HG03039 (cell line): ENCODE results near the gene SGF29.
A peak's percentile ranks its signal among the peaks of the same experiment; 100 is the strongest.
"Not testable (repeated sequence)": the region's sequence is repeated elsewhere in the genome, so short reads cannot be mapped to it uniquely, and the experiment has no call there.

Experiments used
- ATAC-seq: cut with Tn5 transposase; IDR thresholded peaks from one replicate; pipeline ENCODE4 v1.9.1; 2021; ENCODE audit warnings: mild to moderate bottlenecking, moderate library complexity; ENCODE audit not compliant: unreplicated experiment

SGF29 gene

GRCh38 chr16:28553776-28554633 is at the start of gene SGF29:
Gene SGF29 (plus strand): TSS chr16:28553920. CDS start chr16:28581070, 27,150 bp downstream.
- ATAC-seq: peak; percentile 66

GRCh38 chr16:28504707-28505404 is 48.9 kb upstream of the SGF29 start:
- ATAC-seq: no peak

DNA sequence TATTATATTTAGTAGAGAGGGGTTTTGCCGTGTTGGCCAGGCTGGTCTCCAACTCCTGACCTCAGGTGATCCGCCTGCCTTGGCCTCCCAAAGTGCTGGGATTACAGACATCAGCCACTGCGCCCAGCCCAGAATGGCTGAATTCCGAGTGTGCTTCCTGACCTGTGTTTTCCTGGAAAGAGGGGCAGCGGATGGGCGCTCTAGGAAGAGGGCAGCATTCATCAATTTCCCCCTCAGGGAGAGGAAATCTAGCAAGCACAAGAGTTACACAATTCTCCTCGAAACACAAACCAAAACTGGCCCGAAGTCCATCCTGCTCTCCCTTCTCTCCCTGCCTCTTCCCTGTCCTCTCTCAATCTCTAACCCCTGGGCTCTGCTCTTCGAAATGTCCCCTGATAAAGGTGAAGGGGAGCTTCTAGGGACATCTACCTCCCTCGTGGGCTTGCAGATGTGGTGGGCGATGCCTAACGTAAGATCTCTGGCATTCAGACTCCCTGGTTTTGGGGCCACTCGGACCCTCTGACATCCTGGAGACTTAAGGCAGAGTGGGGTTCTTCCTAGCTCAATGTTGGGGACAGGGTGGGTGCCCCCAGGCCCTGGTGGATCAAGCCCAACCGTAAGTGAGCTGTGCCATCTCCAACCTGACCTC is 48.1 kb upstream of the SGF29 start:
- no peak for ATAC-seq

DNA sequence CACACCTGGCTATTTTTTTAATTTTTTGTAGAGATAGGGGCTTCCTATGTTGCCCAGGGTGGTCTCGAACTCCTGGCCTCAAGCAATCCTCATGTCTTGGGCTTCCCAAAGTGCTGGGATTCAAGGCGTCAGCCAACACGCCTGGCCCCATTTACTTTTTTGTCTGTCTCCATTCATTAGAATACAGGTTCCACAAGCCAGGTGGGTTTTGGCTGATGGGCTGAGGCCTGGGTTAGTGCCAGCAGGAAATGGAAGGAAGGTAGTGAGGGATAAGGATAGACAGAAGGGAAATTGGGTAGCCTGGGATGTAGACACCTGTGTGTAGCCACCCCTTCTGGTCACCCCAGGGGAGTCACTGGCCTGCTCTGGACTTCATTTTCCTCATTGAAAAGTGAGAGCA is 42.7 kb upstream of the SGF29 start:
- ATAC-seq: no peak

GRCh38 chr16:28511801-28512789 is 41.6 kb upstream of the SGF29 start:
- ATAC-seq: no peak

DNA sequence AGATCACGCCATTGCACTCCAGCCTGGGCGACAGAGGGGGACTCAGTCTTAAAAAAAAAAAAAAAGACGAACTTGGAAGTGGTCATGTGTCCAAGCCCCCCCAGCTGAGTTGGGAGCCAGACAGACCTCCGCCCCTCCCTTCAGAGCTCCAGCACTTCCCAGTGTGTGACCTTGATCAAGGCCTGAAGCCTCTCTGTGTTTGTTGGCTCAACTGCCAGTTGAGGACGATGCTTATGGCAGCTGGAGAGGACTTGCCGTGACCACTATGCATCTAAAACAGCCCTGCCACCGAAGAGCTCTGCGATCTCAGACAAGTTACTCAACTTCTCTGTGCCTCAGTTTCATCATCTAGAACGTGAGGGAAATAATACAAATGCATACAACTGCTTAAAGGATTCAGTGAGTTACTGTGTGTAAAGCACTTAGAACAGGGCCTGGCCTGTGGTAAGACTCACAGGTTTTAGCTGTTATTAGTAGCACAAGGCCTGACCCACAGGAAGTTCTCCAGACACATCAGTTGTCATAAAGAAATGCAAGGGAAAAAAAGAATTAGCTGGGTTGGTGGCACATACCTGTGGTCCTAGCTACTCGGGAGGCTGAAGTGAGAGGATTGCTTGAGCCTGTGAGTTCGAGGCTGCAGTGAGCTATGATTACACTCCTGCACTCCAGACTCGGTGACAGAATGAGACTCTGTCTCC is 40.1 kb upstream of the SGF29 start:
- ATAC-seq: no peak

GRCh38 chr16:28514246-28514645 is 39.5 kb upstream of the SGF29 start:
- ATAC-seq: no peak

GRCh38 chr16:28520672-28521071 is 33.0 kb upstream of the SGF29 start:
- ATAC-seq: no peak

- ATAC-seq: no peak
These were observed 32.3 kb upstream of the SGF29 start for GRCh38 chr16:28521436-28521835.

- ATAC-seq: no peak
These were observed 30.9 kb upstream of the SGF29 start for GRCh38 chr16:28522792-28523191.

DNA sequence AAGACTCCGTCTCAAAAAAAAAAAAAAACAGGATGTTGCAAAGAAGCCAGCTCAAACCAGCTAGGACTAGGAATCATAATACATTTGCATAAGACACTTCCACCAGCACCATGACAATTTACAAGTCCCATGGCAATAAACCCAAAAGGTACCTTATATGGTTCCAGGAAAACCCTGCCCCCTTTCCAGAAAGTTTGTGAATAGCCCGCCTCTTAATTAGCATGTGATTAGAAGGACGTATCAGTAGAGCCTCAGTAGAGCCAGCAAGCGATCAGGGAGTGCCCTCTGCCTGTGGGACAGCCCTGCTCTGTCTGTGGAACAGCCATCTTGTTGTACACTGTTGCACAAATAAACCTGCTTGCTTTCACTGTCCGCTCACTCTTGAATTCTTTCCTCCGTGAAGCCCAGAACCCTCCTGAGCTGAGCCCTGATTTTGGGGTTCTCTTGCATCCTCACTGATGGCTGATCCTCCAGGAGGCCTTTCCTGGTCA is 29.0 kb upstream of the SGF29 start:
- ATAC-seq: no peak

DNA sequence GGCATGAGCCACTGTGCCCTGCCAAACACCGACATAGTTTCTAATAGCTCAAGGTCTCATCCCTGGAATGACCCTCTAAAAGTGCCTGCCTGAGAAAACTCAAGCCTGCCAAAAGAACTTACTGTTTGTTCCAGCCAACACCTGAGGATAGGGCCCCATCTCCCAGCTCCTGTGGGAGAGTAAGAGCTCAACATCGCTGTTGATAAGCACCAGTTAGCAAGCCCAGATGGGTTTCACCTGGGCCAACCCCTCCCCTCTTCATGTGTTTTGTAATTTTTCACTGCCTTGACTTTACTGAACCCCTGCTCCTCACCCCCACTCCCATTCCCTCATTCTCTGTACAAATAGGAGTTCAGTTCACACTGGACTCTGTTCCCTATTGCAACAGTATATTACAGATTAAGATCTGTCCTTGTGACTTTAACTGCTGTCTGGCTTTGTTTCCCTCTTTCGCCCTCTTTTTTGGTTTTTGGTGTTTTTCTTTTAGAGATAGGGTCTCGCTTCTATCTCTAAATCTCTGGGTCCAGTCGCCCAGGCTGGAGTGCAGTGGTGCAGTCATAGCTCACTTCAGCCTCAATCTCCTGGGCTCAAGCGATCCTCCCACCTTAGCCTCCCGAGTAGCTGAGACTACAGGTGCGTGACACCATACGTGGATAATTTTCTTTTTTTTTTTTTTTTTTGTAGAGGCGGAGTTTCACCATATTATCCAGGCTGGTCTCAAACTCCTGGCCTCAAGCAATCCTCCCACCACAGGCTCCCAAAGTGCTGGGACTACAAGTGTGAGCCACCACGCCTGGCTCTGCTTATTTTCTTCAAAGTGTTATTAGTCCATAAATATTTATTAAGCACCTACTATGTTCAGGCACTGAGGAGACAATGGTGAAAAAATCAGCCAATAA is 27.3 kb upstream of the SGF29 start:
- ATAC-seq: no peak

DNA sequence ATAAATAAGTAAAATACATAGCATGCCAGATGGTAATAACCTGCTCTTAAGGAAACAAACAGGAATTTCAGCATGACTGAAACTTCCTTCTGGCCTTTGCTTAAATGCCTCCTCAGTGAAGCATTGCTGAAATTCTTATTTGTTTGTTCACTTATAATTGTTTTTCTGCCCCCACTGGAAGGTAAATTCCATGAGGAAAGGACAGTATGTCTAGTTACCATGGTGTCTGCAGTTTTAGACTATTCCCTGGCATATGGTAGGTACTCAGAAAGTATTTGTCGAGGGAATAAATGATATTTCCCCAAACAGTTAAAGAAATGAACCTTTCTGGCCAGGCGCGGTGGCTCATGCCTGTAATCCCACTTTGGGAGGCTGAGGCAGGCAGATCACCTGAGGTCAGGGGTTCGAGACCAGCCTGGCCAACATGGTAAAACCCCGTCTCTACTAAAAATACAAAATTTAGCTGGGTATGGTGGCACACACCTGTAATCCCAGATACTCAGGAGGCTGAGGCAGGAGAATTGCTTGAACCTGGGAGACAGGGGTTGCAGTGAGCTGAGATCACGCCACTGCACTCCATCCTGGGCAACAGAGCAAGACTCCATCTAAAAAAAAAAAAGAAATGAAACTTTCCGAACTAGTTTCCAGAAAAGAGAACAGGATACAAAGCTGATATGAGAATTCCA is 26.5 kb upstream of the SGF29 start:
- not testable (repeated sequence) for ATAC-seq

DNA sequence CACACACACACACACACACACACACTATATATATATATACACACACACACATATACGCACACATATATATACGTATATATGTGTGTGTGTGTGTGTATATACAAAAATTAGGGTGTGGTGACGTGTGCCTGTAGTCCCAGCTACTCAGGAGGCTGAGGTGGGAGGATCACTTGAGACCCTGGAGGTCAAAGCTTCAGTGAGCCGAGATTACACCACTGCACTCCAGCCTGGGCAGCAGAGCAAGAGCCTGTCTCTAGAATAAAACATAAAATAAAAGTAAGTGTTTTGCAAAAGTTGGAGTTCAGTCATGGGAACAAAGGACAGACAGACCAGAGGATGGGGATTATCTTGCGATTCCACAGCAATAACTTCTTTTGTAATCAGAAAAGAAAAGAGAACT is 25.7 kb upstream of the SGF29 start:
- no peak for ATAC-seq

GRCh38 chr16:28528463-28528867 is 25.3 kb upstream of the SGF29 start:
- ATAC-seq: no peak

DNA sequence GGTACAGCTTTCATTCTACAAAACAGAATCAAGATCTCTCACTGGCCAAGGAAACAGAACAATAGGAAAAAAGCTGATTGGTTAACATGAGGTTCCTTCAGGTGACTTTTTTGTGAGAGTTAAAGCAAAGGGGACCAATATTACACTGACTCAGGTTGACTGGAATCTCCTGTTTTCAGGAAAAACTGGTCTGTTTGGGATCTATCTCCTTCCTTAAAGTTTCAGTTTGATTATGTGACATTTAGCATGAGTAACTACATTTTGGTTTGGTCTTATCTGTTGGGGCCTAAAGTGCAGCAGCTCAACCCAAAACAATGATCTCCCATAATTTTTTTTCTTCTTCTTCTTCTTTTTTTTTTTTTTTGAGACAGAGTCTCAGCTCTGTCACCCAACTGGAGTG is 24.6 kb upstream of the SGF29 start:
- ATAC-seq: no peak

DNA sequence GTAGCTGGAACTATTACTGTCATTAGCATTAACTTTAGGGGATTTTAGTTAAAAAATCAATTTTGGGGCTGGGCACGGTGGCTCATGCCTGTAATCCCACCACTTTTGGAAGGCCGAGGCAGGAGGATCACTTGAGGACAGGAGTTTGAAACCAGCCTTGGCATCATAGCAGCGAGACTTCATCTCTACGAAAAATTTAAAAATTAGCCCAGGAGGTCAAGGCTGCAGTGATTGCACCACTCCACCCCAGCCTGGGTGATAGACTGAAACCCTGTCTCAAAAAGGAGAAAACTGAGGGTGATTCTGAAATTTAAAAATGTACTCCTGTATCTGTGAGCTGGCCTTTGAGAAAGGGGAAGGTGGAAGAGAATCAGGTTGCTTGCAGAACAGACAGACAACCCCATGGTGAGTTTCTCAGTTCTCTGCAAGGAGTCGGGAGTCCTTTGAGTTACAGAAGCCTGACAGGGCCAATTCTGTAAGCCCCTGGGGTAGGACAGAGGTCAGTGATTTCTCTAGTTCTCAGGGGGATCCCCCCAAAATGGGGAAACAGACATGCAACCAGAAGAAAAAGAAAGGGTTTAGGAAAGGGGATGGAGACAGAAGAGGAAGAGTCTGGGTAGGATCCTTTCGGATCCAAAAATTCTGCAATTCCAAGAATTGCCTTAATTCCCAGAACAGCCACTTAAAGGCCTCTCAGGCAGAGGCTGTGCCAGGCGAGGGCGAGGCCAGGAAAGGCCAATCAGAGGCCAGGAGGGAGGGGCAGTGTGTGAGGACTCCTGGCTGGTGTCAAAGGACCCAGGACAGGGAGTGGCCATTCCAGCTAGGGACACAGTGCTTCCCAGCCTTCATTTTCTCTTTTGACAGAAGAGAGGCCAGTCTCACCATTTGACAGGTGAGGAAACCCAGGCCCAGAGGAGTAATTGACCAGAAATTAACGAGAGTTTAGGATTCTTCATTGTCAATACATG is 21.7 kb upstream of the SGF29 start:
- ATAC-seq: no peak
